ENCODE measurements around the gene SKAP2. TPM values are rescaled to one million over a fixed set of nuclear protein-coding genes. Genes with fewer than 3 reads are reported as not detected.

The SKAP2 gene
- total and polyA plus RNA-seq, 12 donors, result 7.3 to 123 (median 50.1) TPM

GRCh38 chr7:26857506-26858240, 6.7 kb downstream of the SKAP2 start:
- intact Hi-C loops (cut with DNase I), result loop anchor here (5.0 kb wide), 1 partner anchor 285 kb away; the partner anchor contains the start of gene HOXA5 (in 2 of the 2)

GRCh38 chr7:26857170-26857505, 7.3 kb downstream of the SKAP2 start:
- intact Hi-C loops (cut with DNase I), result loop anchor here (5.0 kb wide), 1 partner anchor 285 kb away; the partner anchor contains the start of gene HOXA5 (in 2 of the 2)
- peaks cover 14 to 38% of the 10 kb centered on the region in 2 donors for H3K4me1 ChIP-seq (replicated peaks in 1 of 2)
- H3K27ac ChIP-seq, result peak overlapping the region; percentile 81 to 88 (median 86)
- no peak for TF ChIP-seq POLR2A (IDR thresholded peaks at IDR 0.05)
- TF ChIP-seq CTCF (IDR thresholded peaks at IDR 0.05), result no peak
- 19 to 33% (median 20%) methylated on average over 4 of the region's 4 CpGs for whole genome bisulfite sequencing, 4 donors
- no peaks in the 10 kb centered on the region for H3K27me3 ChIP-seq
- peak overlapping the region in 3 of 4 donors; percentile 31 to 52 (median 47) for H3K4me3 ChIP-seq
- H3K36me3 ChIP-seq (replicated peaks in 1 of 2), result no peaks in the 10 kb centered on the region
- DNase-seq, result no peak
- H3K9me3 ChIP-seq (replicated peaks in 1 of 3), result no peaks in the 10 kb centered on the region

More at GRCh38 chr7:26857506-26858240, 6.7 kb downstream of the SKAP2 start:
- H3K4me1 ChIP-seq (replicated peaks in 1 of 2), result peaks cover 14 to 43% of the 10 kb centered on the region in 2 donors
- H3K9me3 ChIP-seq (replicated peaks in 1 of 3), result no peaks in the 10 kb centered on the region
- no peaks in the 10 kb centered on the region for H3K27me3 ChIP-seq
- H3K36me3 ChIP-seq (replicated peaks in 1 of 2), result no peaks in the 10 kb centered on the region
- peak overlapping the region; percentile 81 to 88 (median 86) for H3K27ac ChIP-seq
- peak overlapping the region; percentile 30 to 52 (median 39) for H3K4me3 ChIP-seq
- TF ChIP-seq CTCF (IDR thresholded peaks at IDR 0.05) (peak in 1 of 6 experiments; percentile 9), POLR2A (IDR thresholded peaks at IDR 0.05) (peak in 1 of 2 donors; percentile 75)
- DNase-seq, result peak; percentile 39 to 69 (median 59)
- WGBS, 4 donors, result 17 to 33% (median 19%) methylated on average over 33 to 34 of the region's 34 CpGs

- 21 to 25% (median 22%) methylated on average over 3 of the region's 3 CpGs for WGBS, 4 donors
- no peak for DNase-seq
- Histone ChIP-seq H3K27me3 (no peaks in the 10 kb centered on the region), H3K27ac (peak overlapping the region; percentile 27 to 81 (median 59)), H3K36me3 (replicated peaks in 1 of 2) (no peaks in the 10 kb centered on the region), H3K4me3 (peak overlapping the region in 1 of 4 donors; percentile 35), H3K9me3 (replicated peaks in 1 of 3) (no peaks in the 10 kb centered on the region), H3K4me1 (replicated peaks in 1 of 2) (peaks cover 14 to 30% of the 10 kb centered on the region in 2 donors)
- intact Hi-C loops (cut with DNase I), result loop anchor here (5.0 kb wide), 1 partner anchor 286 kb away; the partner anchor contains the start of gene HOXA5 (in 2 of the 2)
- TF ChIP-seq POLR2A (IDR thresholded peaks at IDR 0.05) (no peak), CTCF (IDR thresholded peaks at IDR 0.05) (no peak)
Measured at GRCh38 chr7:26856176-26856985, 8.0 kb downstream of the SKAP2 start.

Measured in adrenal gland (tissue), 12 donors.